K562 treated with DMSO at 1 percent for 24 hours (cell line): ENCODE results near the gene GPR135. TPM values are rescaled to one million over a fixed set of nuclear protein-coding genes. Genes with fewer than 3 reads are reported as not detected.

Experiments
- total RNA-seq: library from RNA; unstranded; fragments of 300-600 nt; gene quantifications from 2 replicates; pipeline ENCODE4 v1.2.3, GENCODE V29; 2022; ENCODE audit warnings: low read depth; ENCODE audit not compliant: insufficient read depth

The GPR135 gene
- total RNA-seq, result 0.79 and 0.85 TPM in 2 replicates

DNA sequence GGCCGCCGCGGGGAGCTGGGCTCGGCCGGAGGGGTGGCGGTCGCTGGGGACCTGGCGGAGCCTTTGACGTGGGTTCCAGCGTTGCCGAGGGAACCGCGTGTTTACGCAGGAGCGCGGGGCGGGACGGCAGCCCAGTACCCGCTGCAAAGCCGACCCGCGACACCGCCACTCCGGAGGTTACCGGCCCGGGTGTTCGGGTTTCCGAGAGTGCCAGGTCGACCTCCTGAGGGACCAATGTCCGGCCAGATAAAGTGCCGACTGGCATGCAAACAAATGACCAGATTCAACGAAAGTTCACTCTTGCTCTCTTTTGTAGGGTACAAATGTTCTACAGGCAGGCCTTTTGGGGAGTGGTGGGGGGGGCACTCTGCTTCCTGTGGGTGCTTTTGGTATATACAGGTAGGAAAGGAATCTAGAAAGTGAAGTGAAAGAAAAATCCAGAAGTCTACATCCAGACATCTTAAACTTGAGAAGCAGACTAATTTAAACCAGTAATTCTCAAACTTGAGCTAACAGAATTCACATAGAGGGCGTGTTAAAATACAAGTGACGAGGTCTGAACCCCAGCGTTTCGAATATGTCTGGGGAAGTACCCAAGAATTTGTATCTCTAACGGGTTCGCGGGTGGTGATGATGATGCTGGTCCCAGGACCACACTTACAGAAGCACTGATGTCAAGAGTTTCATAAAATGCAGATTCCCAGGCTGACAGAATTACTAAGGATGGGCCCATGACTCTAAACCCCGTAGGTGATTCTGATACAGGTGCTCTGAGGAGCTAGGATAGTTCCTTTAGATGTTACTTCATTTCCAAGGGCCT, at the start of gene GPR135:
GPR135 (minus strand) TSS at position 65 of the 820 bp plus-strand sequence. CDS start 154 bp downstream, outside the sequence.

DNA sequence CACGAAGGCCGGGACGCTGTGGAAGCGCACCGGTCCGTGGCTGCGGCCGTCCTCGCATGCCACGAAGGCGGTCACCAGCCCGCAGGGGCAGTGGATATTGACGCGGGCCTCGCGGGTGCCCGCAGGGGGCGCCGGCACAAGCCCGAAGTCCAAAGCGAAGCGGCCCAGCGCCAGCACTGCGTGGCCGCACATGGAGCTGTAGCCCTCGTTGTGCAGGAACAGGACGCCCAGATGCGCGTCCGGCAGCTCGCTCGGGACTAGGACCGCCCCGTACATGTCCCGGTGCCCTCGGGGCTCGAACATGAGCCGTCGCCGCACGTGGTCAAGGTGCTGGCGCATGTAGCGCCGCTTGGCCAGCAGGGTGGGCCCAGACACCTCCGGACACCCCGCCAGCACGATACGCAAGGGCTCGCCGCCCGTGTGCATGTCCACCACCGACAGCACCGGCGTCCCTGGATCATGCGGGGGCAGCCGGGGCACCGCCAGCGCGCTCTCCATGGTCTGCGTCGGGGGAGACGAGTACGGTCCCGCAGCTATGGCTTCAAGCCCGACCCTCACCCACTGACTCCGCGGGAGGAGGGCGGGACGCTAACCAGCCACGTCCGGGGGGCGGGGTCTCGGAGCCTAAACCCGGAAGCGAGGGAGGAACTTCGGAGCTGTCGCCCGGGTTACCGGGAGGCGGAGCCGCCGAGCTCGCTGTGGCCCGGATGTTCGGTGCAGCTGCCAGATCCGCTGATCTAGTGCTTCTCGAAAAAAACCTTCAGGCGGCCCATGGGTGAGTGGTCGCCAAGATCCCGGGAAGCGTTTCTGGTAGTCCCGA, 18.8 kb upstream of the GPR135 start, which contains the start of the genes JKAMP and L3HYPDH:
JKAMP (plus strand) TSS at position 699 of the 820 bp plus-strand sequence; CDS start at position 772, 73 bp downstream.
L3HYPDH (minus strand) TSS at position 590 of the 820 bp plus-strand sequence; CDS start at position 498, 92 bp downstream.

Other genes starting within 250 kb of the GPR135 start
- gene L3HYPDH, start 19.0 kb upstream of the GPR135 start, total RNA-seq, result 17.9 and 20.3 TPM in 2 replicates
- 15.3 and 16.2 TPM in 2 replicates for gene JKAMP, start 19.1 kb upstream of the GPR135 start, total RNA-seq
- gene CCDC175, start 111.4 kb upstream of the GPR135 start, total RNA-seq, result not detected in 2 replicates